SJCRH30 (cell line): ENCODE measurements around the gene MALL. TPM values are rescaled to one million over a fixed set of nuclear protein-coding genes. Genes with fewer than 3 reads are reported as not detected.
"Not testable (repeated sequence)": the region's sequence is repeated elsewhere in the genome, so short reads cannot be mapped to it uniquely, and the experiment has no call there.

Experiments
- DNase-seq, 2 experiments: peaks; one replicate each; pipeline ENCODE4 v3.0.0-alpha.2; 2015 to 2020
- H3K27ac ChIP-seq: fragments of 250-450 bp; sonication (Bioruptor Pico); 2 replicates; pipeline ENCODE4 v1.5.1; 2020; ENCODE audit warnings: mild to moderate bottlenecking, moderate library complexity
- H3K27me3 ChIP-seq: fragments of 250-450 bp; sonication (Bioruptor Pico); 2 replicates; pipeline ENCODE4 v1.5.1; 2020; ENCODE audit warnings: mild to moderate bottlenecking, moderate library complexity
- H3K36me3 ChIP-seq: fragments of 250-450 bp; sonication (Bioruptor Pico); 2 replicates; pipeline ENCODE4 v1.5.1; 2020; ENCODE audit warnings: mild to moderate bottlenecking, moderate library complexity
- H3K4me1 ChIP-seq: fragments of 250-450 bp; sonication (Bioruptor Pico); 2 replicates; pipeline ENCODE4 v1.5.1; 2020; ENCODE audit warnings: mild to moderate bottlenecking, moderate library complexity
- H3K4me3 ChIP-seq: fragments of 250-450 bp; sonication (Bioruptor Pico); 2 replicates; pipeline ENCODE4 v1.5.1; 2020; ENCODE audit warnings: mild to moderate bottlenecking, moderate library complexity
- H3K9me3 ChIP-seq: fragments of 250-450 bp; sonication (Bioruptor Pico); replicated peaks from 2 replicates; pipeline ENCODE4 v1.5.1; 2020; ENCODE audit warnings: mild to moderate bottlenecking, moderate library complexity
- total RNA-seq: library from RNA; depleted of rRNA; stranded (reverse); fragments of >200 nt; shearing (Covaris generic); gene quantifications from 2 replicates; pipeline ENCODE4 v1.2.3, GENCODE V29; 2014

Gene MALL
- total RNA-seq, 1 experiment from 2014 or later, result 0.12 TPM

DNA sequence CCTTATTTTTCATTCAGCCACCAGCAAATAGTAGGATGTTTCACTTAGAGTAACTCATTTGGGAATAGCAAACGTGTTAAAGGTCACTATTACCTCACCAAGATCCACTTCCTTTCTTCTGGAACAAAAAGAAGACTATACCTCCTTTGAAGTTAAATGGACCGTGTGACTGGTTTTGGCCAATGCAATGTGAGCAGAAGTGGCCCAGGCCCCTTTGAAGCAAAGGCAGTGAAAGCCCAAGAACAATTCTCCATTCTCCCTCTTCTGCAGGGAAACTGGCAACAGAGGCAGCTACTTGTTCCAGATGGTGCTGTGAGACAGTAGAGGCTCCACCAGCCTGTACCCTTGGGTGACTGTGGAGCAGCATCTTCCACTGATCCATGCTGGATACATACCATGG is 11.3 kb upstream of the MALL start:
- H3K27ac ChIP-seq, result no peak overlapping the region
- no peaks in the 10 kb centered on the region for H3K4me1 ChIP-seq
- DNase-seq, result no peak
- H3K4me3 ChIP-seq, result no peak overlapping the region
- H3K36me3 ChIP-seq, result no peaks in the 10 kb centered on the region
- no peaks in the 10 kb centered on the region for H3K27me3 ChIP-seq
- H3K9me3 ChIP-seq, result no peaks in the 10 kb centered on the region

DNA sequence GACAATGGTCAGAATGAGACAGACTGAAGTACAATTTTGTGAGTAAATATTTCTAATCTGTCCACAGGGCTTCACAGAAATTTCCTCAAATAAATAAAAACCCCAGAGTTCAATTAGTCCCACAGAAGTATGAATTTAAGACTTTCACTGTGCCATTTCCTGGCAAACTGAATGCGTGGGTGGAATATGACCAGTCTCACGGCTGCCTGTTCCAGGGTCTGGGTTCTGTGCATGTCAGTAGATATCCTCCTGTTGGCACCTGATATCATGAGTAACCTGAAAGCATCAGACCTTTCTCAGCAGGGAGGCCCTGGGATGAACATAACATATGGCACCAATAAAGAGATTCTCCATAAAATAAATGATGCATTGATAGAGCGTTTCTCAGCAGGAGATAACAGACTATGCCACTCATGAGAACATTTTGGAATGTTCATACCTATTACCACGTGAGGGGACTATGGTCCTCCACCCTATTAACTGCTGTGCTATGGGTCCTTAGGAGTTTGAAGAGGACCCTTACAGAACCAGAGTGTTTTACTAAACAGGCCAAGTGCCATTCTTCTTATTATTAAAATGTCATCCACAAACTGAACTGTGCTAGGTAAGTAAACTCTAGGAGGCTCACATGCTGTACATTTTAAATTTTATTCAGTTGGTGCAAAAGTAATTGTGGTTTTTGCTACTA is 10.6 kb upstream of the MALL start:
- Histone ChIP-seq H3K27me3 (no peaks in the 10 kb centered on the region), H3K9me3 (no peaks in the 10 kb centered on the region), H3K36me3 (no peaks in the 10 kb centered on the region), H3K4me1 (no peaks in the 10 kb centered on the region), H3K4me3 (no peak overlapping the region), H3K27ac (no peak overlapping the region)
- DNase-seq, result no peak

DNA sequence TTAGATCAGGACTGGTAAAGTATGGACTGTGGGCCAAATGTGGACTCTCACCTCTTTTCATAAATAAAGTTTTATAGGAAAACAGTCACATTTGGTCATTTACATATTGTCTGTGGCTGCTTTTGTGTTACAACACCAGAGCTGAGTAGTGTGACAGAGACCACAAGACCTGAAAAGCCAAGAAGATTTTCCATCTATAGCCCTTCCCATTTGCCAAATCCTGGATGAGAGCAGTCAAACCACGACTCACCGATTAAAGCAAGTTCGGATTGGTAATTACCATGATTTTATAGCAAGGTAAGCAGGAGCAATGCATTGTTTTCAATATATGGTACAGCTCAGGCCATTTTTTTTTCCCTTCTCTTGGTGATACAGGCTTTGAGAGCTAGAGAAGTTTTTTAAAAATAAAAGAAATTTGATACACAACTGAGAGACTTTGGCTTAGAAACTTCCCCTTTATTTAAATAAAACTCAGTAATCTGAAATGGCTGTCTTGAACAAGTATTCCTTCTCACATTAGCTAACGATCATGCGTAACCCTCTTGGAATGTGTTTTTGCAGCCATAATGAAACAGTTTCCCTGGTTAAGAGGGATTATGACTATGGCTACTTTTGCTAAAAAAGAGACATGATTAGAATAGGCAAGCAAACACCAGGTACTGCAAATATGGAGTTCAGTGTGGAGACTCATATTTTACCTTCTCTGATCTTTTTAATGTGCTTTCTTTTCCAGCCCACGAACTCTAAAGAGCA is 9.5 kb upstream of the MALL start:
- Histone ChIP-seq H3K4me3 (no peak overlapping the region), H3K27ac (no peak overlapping the region)
- DNase-seq, result no peak

DNA sequence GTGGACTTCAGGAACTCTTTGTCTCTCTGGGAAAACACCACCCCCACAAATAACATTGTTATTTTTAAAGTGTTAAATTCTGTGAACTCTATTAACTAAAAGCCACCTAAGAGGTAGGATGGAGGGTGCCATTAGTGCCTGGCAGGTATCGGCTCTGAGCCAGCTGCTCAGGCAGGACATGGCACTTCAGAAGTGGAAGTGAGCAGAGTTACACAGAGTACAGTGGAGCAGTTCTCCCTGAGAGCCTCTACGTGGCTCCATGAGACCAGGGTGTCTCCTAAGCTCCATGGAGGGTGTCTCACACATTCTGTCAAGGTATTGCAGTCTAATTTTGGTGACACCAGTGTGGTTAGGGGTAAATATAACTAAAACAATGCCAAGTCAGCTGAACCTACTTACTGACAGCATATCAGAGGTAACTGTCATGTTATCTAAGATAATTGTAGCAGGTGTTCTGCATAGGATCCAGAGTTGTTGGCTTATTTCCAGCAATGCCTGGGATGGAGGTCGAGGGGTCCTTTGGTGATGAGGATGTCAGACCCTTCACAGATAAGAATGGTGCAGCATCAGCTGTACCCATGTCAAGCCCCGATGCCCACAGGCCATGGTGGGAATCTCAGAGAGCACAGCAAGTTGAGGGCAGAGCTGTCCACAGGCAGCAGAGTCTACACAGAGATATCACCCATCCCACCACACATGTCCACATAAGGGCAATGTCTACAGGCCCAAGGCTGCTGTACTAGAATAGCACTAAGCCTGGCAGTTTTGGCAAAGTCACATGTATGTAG is 8.6 kb upstream of the MALL start:
- no peaks in the 10 kb centered on the region for H3K36me3 ChIP-seq
- no peaks in the 10 kb centered on the region for H3K4me1 ChIP-seq
- no peak for DNase-seq
- no peak overlapping the region for H3K4me3 ChIP-seq
- H3K27ac ChIP-seq, result no peak overlapping the region
- no peaks in the 10 kb centered on the region for H3K9me3 ChIP-seq
- H3K27me3 ChIP-seq, result no peaks in the 10 kb centered on the region

More for the DNA sequence above, 9.5 kb upstream of the MALL start:
- Histone ChIP-seq H3K4me1 (no peaks in the 10 kb centered on the region), H3K36me3 (no peaks in the 10 kb centered on the region), H3K9me3 (no peaks in the 10 kb centered on the region), H3K27me3 (no peaks in the 10 kb centered on the region)

DNA sequence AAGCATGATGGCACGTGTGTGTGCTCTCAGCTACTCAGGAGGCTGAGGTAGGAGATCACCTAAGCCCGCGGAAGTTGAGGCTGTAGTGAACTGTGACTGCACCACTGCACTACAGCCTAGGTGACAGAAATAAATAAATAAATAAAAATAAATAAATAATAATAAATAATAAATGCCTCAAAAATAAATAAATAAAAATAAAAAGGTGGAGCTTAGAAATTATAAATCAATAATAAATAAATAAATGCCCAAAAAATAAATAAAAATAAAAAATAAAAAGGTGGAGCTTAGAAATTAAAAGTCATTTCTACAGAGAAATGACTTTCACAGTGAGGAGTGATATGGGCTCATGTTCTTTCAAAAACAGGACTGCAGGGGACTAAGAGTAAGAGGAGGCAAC is 6.0 kb upstream of the MALL start:
- DNase-seq, result no peak
- Histone ChIP-seq H3K27me3 (no peaks in the 10 kb centered on the region; the same call in 1 of the 2 replicates), H3K4me3 (no peak overlapping the region), H3K9me3 (no peaks in the 10 kb centered on the region), H3K27ac (no peak overlapping the region), H3K36me3 (no peaks in the 10 kb centered on the region), H3K4me1 (no peaks in the 10 kb centered on the region)

DNA sequence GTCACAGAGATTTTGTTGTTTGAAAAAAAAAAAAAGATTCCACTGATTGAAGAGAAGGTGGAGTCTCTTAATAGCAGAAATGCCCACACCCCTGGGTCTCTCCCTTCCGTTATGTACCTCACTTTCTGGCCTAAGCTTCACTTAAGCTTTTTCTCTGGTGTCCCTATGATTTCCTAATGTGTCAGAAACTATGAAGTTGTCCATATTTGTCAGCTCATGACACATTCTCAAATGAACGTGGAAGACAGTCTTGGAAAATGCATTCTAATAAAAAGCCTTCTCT is 5.4 kb upstream of the MALL start:
- Histone ChIP-seq H3K4me1 (no peaks in the 10 kb centered on the region), H3K27me3 (no peaks in the 10 kb centered on the region; the same call in 1 of the 2 replicates), H3K4me3 (no peak overlapping the region), H3K9me3 (no peaks in the 10 kb centered on the region), H3K27ac (no peak overlapping the region), H3K36me3 (no peaks in the 10 kb centered on the region)
- DNase-seq, result no peak

DNA sequence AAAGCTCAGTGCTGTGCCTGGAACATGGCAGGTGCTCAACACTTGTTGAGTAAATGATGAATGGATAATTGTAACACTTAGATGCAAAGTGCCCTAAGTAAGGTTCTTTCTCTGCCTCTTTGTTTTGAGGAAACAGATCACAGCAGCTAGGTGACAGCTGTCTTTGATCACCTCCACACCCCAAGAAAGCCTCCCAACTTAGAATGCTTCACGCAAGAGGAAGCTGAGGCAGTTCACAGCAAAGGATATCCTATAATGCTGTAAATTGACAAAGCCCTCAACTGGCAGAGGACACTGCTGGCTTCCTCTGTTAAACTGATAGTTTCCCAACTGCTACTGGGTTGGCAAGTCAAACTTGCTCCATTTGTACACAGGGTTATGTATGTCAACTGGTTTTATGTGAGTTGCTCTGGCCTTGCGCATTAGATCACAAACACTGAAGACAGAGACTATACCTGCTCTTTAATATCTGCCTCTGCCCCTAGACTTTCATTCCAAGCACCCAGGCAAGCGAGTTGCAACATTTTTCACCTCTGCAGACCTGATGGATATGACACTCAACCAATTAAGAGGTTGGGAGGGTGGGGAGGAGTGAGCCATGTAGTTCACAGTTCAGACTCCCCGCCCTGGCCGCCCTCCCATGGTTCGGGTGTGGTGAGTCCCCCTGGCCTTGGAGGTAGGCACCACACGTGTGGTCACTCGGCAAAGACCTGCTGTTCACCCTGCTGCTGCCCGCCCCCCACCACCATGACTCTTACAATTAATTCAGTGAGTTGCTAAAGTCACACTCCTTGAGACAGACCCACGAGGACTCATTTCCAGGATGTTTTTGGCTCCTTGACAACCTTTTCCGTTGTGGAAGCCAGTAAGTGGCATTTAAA is 4.8 kb upstream of the MALL start:
- H3K27me3 ChIP-seq, result no peaks in the 10 kb centered on the region; the same call in 1 of the 2 replicates
- no peaks in the 10 kb centered on the region for H3K4me1 ChIP-seq
- no peaks in the 10 kb centered on the region for H3K36me3 ChIP-seq
- no peak for DNase-seq
- no peaks in the 10 kb centered on the region for H3K9me3 ChIP-seq
- no peak overlapping the region for H3K4me3 ChIP-seq
- no peak overlapping the region for H3K27ac ChIP-seq

DNA sequence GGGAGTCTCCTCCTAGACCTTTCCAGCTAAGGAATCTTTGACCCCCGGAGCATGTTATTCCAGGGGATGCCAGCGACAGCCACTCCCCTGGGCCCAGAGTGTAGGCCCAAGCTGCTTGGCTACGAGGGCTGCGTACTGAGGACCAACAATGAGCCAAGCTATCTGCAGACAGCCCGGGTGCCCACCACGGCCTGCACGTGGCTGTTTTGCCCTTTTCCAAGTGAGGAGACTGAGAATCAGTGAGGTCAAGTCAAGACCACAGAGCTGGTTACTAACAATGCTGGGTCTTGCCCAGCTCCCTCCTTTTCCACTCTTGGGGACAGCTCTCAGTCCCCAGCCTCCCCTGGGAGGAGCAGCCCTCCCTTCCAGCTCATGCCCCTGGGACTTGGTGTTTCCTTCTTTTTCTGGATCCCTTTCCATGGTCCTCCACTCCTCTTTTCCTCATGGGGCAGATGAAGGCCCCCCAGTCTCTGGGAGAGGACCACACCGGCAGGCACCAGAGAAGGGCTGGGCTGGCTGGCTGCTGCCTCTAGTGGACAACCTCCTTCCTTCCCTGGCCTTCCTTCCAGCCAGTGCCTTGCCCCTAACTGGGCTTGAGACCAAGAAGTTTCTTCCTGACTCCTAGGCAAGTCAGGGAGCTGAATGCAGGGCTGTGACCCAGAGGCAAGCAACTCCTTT is 550 bp upstream of the MALL start:
- Histone ChIP-seq H3K4me1 (no peaks in the 10 kb centered on the region), H3K4me3 (no peak overlapping the region), H3K27me3 (no peaks in the 10 kb centered on the region; the same call in 1 of the 2 replicates), H3K9me3 (no peaks in the 10 kb centered on the region), H3K27ac (no peak overlapping the region), H3K36me3 (no peaks in the 10 kb centered on the region)
- DNase-seq, result no peak

DNA sequence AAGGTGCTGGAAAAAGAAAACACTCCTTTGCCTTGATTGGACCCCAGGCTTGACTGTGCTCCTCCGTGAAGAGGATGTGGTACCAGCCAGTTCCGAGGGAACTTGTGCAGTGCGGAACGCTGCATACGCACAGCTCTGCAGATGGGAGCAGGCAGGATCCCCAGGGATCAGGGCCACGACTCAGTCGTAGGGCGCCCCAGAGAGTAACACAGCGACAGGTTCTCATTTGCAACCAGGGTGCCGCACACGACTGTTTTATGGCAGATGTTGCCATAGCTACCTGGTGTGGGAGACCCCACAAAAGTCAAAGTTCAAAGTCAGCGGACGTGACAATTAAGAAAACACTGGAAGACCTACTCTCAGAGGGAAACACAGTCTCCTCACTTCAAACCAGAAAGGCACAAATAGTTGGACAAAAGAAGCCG is 779 bp downstream of the MALL start:
- Histone ChIP-seq H3K4me3 (no peak overlapping the region), H3K9me3 (no peaks in the 10 kb centered on the region), H3K27ac (no peak overlapping the region), H3K4me1 (no peaks in the 10 kb centered on the region), H3K36me3 (no peaks in the 10 kb centered on the region), H3K27me3 (no peaks in the 10 kb centered on the region; the same call in 1 of the 2 replicates)
- no peak for DNase-seq

DNA sequence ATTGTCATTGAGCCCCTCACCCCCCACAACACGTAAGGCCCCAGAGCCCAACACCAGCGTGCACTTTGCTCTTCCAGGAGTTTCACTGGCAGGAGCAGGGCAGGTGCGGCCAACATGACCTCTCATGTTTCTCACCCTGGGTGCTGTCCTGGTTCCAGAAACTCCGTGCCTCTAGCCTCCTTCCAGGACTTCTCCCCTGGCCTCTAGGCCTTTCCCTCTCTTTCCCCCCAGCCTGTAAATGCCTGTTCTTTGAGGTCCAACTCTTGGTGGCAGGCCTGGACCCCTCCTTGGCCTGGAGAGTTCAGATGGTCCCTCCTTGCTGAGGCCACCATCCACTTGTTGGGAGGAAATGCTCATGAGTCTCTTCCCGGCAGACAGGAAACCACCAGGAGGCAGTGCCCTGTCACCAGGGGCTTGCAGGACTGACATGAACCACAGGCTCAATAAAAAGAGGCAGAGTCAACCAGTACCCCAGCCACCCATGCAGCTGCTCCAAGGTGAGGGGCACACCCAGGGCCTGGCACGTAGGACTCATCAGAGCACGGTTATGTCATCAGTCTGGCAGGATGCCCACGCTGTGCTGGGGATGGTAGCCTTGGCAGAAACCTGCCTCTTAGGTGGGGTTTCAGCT is 1.5 kb downstream of the MALL start:
- no peaks in the 10 kb centered on the region for H3K4me1 ChIP-seq
- H3K9me3 ChIP-seq, result no peaks in the 10 kb centered on the region
- H3K4me3 ChIP-seq, result no peak overlapping the region
- DNase-seq, result no peak
- no peaks in the 10 kb centered on the region; the same call in 1 of the 2 replicates for H3K27me3 ChIP-seq
- H3K27ac ChIP-seq, result no peak overlapping the region
- no peaks in the 10 kb centered on the region for H3K36me3 ChIP-seq

DNA sequence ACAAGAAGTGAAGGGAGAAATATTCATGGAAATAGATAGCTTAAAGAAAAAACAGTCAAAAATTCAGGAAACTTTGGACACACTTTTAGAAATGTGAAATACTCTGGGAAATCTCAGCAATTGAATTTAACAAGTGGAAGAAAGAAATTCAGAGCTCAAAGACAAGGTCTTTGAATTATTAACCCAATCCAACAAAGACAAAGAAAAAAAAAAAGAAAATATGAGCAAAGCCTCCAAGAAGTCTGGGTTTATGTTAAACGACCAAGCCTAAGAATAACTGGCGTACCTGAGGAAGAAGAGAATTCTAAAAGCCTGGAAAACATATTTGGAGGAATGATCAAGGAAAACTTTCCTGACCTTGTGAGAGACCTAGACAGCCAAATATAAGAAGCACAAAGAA is 7.3 kb downstream of the MALL start:
- H3K27ac ChIP-seq, DNase-seq, H3K27me3 ChIP-seq, H3K36me3 ChIP-seq, H3K4me3 ChIP-seq, H3K9me3 ChIP-seq, H3K4me1 ChIP-seq: not testable (repeated sequence)

DNA sequence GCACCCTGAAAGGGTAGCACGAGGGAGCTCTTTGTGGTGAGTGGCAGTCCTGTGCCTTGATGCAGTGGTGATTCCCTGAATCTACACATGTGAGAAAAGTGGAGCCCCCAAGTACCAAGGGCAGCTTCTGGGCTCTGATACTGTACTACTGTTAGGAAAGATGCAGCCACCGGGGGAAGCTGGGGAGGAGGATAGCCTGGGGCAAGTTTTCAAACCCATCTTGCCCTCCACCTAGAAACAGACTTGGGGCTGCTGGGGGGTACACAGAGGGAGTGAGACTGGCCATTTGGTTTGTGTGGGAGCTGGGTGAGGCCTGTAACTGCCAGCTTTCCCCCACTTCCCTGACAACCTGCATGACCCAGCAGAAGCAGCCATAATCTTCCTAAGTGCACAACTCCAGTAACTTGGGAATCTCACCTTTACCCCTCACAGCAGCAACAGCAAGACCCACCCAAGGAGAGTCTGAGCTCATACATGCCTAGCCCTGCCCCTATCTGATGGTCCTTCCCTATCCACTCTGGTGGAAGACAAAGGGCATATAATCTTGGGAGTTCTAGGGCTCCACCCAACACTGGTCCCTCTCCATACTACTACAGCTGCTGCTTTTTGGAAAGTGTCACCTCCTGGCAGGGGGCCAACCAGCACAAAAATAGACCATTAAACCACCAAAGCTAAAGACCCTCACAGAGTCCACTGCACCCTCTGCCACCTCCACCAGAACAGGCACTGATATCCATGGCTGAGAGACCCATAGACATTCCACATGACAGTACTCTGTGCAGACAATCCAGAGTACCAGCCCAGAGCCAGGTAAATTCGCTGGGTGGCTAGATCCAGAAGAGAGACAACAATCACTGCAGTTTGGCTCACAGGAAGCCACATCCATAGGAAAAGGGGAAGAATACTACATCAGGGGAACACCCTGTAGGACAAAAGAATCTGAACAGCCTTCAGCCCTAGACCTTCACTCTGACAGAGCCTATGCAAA is 8.2 kb downstream of the MALL start:
- no peaks in the 10 kb centered on the region for H3K9me3 ChIP-seq
- peak in 1 of 2 experiments; percentile 30 for DNase-seq

DNA sequence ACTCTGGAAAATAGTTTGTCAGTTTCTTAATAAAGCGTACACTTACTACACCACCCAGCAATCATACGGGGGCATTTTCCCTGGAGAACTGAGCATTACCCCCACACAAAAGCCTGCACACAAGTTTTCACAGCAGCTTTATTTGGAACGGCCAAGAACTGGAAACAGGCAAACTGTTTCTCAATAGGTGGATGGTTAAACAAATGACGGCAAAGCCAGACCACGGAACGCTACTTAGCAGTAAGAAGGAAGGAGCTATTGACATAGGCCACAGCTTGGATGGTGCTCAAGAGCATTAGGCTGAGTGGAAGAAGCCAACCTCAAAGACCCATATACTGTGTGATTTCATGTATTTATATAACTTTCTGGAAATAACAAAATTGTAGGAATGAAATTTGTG is 9.0 kb downstream of the MALL start:
- no peak for DNase-seq
- H3K4me3 ChIP-seq, result no peak overlapping the region
- no peaks in the 10 kb centered on the region for H3K9me3 ChIP-seq
- no peaks in the 10 kb centered on the region for H3K27me3 ChIP-seq
- peaks cover 5% of the 10 kb centered on the region; the same call in 1 of the 2 replicates for H3K4me1 ChIP-seq
- no peaks in the 10 kb centered on the region for H3K36me3 ChIP-seq
- H3K27ac ChIP-seq, result no peak overlapping the region

More for the DNA sequence above, 8.2 kb downstream of the MALL start:
- H3K27ac ChIP-seq, result no peak overlapping the region
- H3K4me1 ChIP-seq, result no peaks in the 10 kb centered on the region
- no peaks in the 10 kb centered on the region for H3K36me3 ChIP-seq
- H3K27me3 ChIP-seq, result no peaks in the 10 kb centered on the region
- no peak overlapping the region for H3K4me3 ChIP-seq
